H1 (cell line): Measurements from ENCODE around the gene ZMYND12. TPM values are rescaled to one million over a fixed set of nuclear protein-coding genes. Genes with fewer than 3 reads are reported as not detected.

Source experiments
- CTCF ChIA-PET: fragments of 300-600 bp; sonication (Branson Sonifier 250); formaldehyde crosslinking; loops from one replicate; lab custom pipeline; 2021; ENCODE audit not compliant: partially characterized antibody; lab: Charles Lee
- POLR2A ChIA-PET: fragments of 300-600 bp; sonication (Branson Sonifier 250); formaldehyde crosslinking; loops from one replicate; lab custom pipeline; 2021; ENCODE audit warnings: inconsistent platforms; ENCODE audit not compliant: partially characterized antibody; lab: Charles Lee
- DNase-seq, 2 experiments: peaks; one replicate each; pipeline versions ENCODE4 v3.0.0 to v3.0.0-alpha.2; 2010 to 2022; ENCODE audit warnings: low spot score in 2 of 2, low read depth in 1 of 2, mixed read lengths in 1 of 2
- FAIRE-seq: peaks from 2 replicates; lab custom pipeline; 2011; peaks lifted over from hg19 to GRCh38; lab: Jason Lieb, UNC
- H2AFZ ChIP-seq: 2 replicates; pipeline ENCODE4 v1.8.1; 2012; ENCODE audit warnings: low read length, inconsistent platforms
- H2AK5ac ChIP-seq: 2 replicates; pipeline ENCODE4 v1.6.1; 2013; ENCODE audit warnings: low read depth, low read length
- H2BK120ac ChIP-seq: replicated peaks from 2 replicates; pipeline ENCODE3; 2013; ENCODE audit warnings: low read depth, low read length, inconsistent platforms
- H2BK12ac ChIP-seq: 2 replicates; pipeline ENCODE4 v1.6.1; 2013; ENCODE audit warnings: low read depth, low read length
- H2BK15ac ChIP-seq: 2 replicates; pipeline ENCODE4 v1.6.1; 2013; ENCODE audit warnings: low read length
- H2BK20ac ChIP-seq: 2 replicates; pipeline ENCODE4 v1.6.1; 2013; ENCODE audit warnings: low read length
- H2BK5ac ChIP-seq: 2 replicates; pipeline ENCODE4 v1.6.1; 2013; ENCODE audit warnings: low read depth, low read length
- H3K14ac ChIP-seq: 2 replicates; pipeline ENCODE4 v1.6.1; 2013; ENCODE audit warnings: inconsistent platforms; ENCODE audit not compliant: insufficient read length
- H3K18ac ChIP-seq: 2 replicates; pipeline ENCODE4 v1.6.1; 2013; ENCODE audit warnings: low read length; ENCODE audit errors: extremely low read depth
- H3K23ac ChIP-seq: 2 replicates; pipeline ENCODE4 v1.6.1; 2013; ENCODE audit warnings: inconsistent platforms; ENCODE audit not compliant: insufficient read length
- H3K23me2 ChIP-seq: 2 replicates; pipeline ENCODE4 v1.6.1; 2013; ENCODE audit warnings: low read depth, low read length
- H3K27ac ChIP-seq: 2 replicates; pipeline ENCODE4 v1.6.1; 2011; ENCODE audit warnings: low read depth, low read length, inconsistent platforms
- H3K27me3 ChIP-seq, 4 experiments: replicated peaks in 1 of 4; 1 replicate in 1 of 4; 2 replicates in 3 of 4; pipeline versions ENCODE4 v1.6.1 to v1.8.1; 2011 to 2013; ENCODE audit warnings: low read length in 3 of 4, mild to moderate bottlenecking in 3 of 4, inconsistent platforms in 2 of 4, mixed read lengths in 2 of 4, moderate library complexity in 1 of 4; ENCODE audit not compliant: control insufficient read depth in 3 of 4, insufficient read depth in 3 of 4; ENCODE audit errors: extremely low read depth in 1 of 4
- H3K36me3 ChIP-seq, 4 experiments: 2 replicates each; pipeline versions ENCODE4 v1.6.1 to v1.8.1; 2011 to 2013; ENCODE audit warnings: mild to moderate bottlenecking in 4 of 4, low read length in 3 of 4, moderate library complexity in 2 of 4, control low read depth in 1 of 4, inconsistent platforms in 1 of 4; ENCODE audit not compliant: insufficient read depth in 4 of 4, control insufficient read depth in 2 of 4
- H3K4ac ChIP-seq: replicated peaks from 2 replicates; pipeline ENCODE3; 2013; ENCODE audit warnings: low read length, low read depth, mixed read lengths, inconsistent platforms; ENCODE audit not compliant: insufficient read length
- H3K4me1 ChIP-seq, 4 experiments: replicated peaks in 1 of 4; 1 replicate in 1 of 4; 2 replicates in 3 of 4; pipeline versions ENCODE4 v1.6.1 to v1.8.1; 2011 to 2013; ENCODE audit warnings: low read length in 3 of 4, inconsistent platforms in 2 of 4, mixed read lengths in 1 of 4; ENCODE audit not compliant: insufficient read depth in 4 of 4, control insufficient read depth in 3 of 4
- H3K4me2 ChIP-seq, 2 experiments: 2 replicates each; pipeline versions ENCODE4 v1.6.1 to v1.8.1; 2011 to 2013; ENCODE audit warnings: low read depth in 2 of 2, low read length in 2 of 2, control low read depth in 1 of 2, inconsistent platforms in 1 of 2, mild to moderate bottlenecking in 1 of 2; ENCODE audit not compliant: insufficient read depth in 1 of 2
- H3K4me3 ChIP-seq, 4 experiments: fragments of 200-600, 300-600 bp in 1 of 4; sonication (generic), shearing (Covaris generic), sonication (Bioruptor Twin) in 1 of 4; 2 replicates each; pipeline versions ENCODE4 v1.5.1 to v1.8.1; 2011 to 2016; ENCODE audit warnings: low read length in 4 of 4, low read depth in 3 of 4, control low read depth in 2 of 4, inconsistent platforms in 2 of 4, mild to moderate bottlenecking in 2 of 4, mixed read lengths in 1 of 4, moderate library complexity in 1 of 4; ENCODE audit not compliant: insufficient read depth in 2 of 4; ENCODE audit errors: extremely low read depth in 1 of 4
- H3K56ac ChIP-seq: replicated peaks from 2 replicates; pipeline ENCODE3; 2013; ENCODE audit warnings: low read depth, mild to moderate bottlenecking, mixed read lengths, low read length, inconsistent platforms; ENCODE audit not compliant: insufficient read length
- H3K79me1 ChIP-seq: 2 replicates; pipeline ENCODE4 v1.6.1; 2013; ENCODE audit warnings: low read depth, low read length, control low read depth
- H3K79me2 ChIP-seq, 2 experiments: 2 replicates each; pipeline versions ENCODE4 v1.6.1 to v1.8.1; 2012 to 2013; ENCODE audit warnings: low read length in 2 of 2, mild to moderate bottlenecking in 2 of 2, inconsistent platforms in 1 of 2; ENCODE audit not compliant: insufficient read depth in 2 of 2, control insufficient read depth in 1 of 2
- H3K9ac ChIP-seq, 4 experiments: replicated peaks in 1 of 4; 1 replicate in 1 of 4; 2 replicates in 3 of 4; pipeline versions ENCODE4 v1.6.1 to v1.8.1; 2011 to 2013; ENCODE audit warnings: low read depth in 3 of 4, low read length in 3 of 4, control low read depth in 2 of 4, mild to moderate bottlenecking in 2 of 4, moderate library complexity in 2 of 4, inconsistent platforms in 1 of 4; ENCODE audit errors: extremely low read depth in 1 of 4
- H3K9me3 ChIP-seq, 2 experiments: 2 replicates each; pipeline versions ENCODE4 v1.6.1 to v1.8.1; 2012 to 2013; ENCODE audit warnings: mild to moderate bottlenecking in 2 of 2, moderate library complexity in 2 of 2, control low read depth in 1 of 2, inconsistent platforms in 1 of 2, low read depth in 1 of 2, low read length in 1 of 2, mixed read lengths in 1 of 2; ENCODE audit not compliant: insufficient read depth in 2 of 2
- H4K20me1 ChIP-seq, 2 experiments: replicated peaks in 1 of 2; 2 replicates each; pipeline versions ENCODE3 to v1.8.1; 2011 to 2013; ENCODE audit warnings: inconsistent platforms in 2 of 2, low read length in 2 of 2, mild to moderate bottlenecking in 1 of 2; ENCODE audit not compliant: insufficient read depth in 2 of 2, control insufficient read depth in 1 of 2
- H4K5ac ChIP-seq: 2 replicates; pipeline ENCODE4 v1.6.1; 2013; ENCODE audit warnings: low read length, low read depth, mixed read lengths, inconsistent platforms; ENCODE audit not compliant: insufficient read length
- H4K8ac ChIP-seq: 2 replicates; pipeline ENCODE4 v1.8.0; 2013; ENCODE audit warnings: mild to moderate bottlenecking, moderate library complexity, low read length, inconsistent platforms; ENCODE audit not compliant: insufficient read depth; ENCODE audit errors: extremely low read depth
- H4K91ac ChIP-seq: replicated peaks from 2 replicates; pipeline ENCODE3; 2013; ENCODE audit warnings: low read length, mixed read lengths, inconsistent platforms; ENCODE audit not compliant: insufficient read length
- GTF2F1 ChIP-seq: IDR thresholded peaks from 2 replicates; pipeline ENCODE4 v1.6.1; 2012; ENCODE audit warnings: low read depth, low read length, improper control_type of control experiment, borderline replicate concordance
- RXRA ChIP-seq: IDR thresholded peaks from 2 replicates; pipeline ENCODE4 v1.6.1; 2011; ENCODE audit warnings: low read depth, mild to moderate bottlenecking, low read length, moderate library complexity; ENCODE audit not compliant: insufficient read depth
- WGBS, 2 experiments: shearing (Covaris generic) in 1 of 2; methylation state at CpG; one replicate each; pipeline versions ENCODE4 v1.1.6 to v1.1.7; 2013 to 2015; ENCODE audit warnings: low lambda C conversion rate in 2 of 2, mixed read lengths in 2 of 2, inconsistent platforms in 1 of 2, low coverage in 1 of 2, missing lambda C conversion rate in 1 of 2; ENCODE audit not compliant: insufficient replicate concordance in 2 of 2, insufficient coverage in 1 of 2, insufficient read length in 1 of 2; ENCODE audit errors: extremely low coverage in 1 of 2, missing lambda C conversion rate in 1 of 2; 5-methylcytosine and 5-hydroxymethylcytosine counted together
- polyA plus RNA-seq, 7 experiments: library from polyadenylated mRNA; depleted of rRNA in 3 of 7; stranded (reverse) in 5 of 7; unstranded in 2 of 7; fragments of >200 nt in 5 of 7; fragments of 200-250 nt in 2 of 7; gene quantifications; 1 replicate in 5 of 7; 2 replicates in 1 of 7; 4 replicates in 1 of 7; pipeline versions ENCODE4 v1.2.1 to v1.2.3, GENCODE V29; 2011 to 2013; ENCODE audit warnings: missing spikeins in 2 of 7, mixed read lengths in 2 of 7
- total RNA-seq: library from RNA; stranded (reverse); fragmentation: NEBNext Ultra II Directional; extraction: Animal tissue kit (Norgen Biotek cat#: 25700); gene quantifications from 2 replicates; pipeline ENCODE4 v1.2.1, GENCODE V29; 2021
- TF ChIP-seq, protein P1 (sequence below): IDR thresholded peaks from 2 replicates; pipeline ENCODE4 v1.6.1; 2011; ENCODE audit warnings: low read depth, mild to moderate bottlenecking, low read length; ENCODE audit not compliant: insufficient read depth

Gene ZMYND12
- total and polyA plus RNA-seq, 2 of the 8 experiments (the other 6 are each of a cell fraction or from before 2014, with no cell fraction given), result 0.62 TPM; not detected in 1

DNA sequence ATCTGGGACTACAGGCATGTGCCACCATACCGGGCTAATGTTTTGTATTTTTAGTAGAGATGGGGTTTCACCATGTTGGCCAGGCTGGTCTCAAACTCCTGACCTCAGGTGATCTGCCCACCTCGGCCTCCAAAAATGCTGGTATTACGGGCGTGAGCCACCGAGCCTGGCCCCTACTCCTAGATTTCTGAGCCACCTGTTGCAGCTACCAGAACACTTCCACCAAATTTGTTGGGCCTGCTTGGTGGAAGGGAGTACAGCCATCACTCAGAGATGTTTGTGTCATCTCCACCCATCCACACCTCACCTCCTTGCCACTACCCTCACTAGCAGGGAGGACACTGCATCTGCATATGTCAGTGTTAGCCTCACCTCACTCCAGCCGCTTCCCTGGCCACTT lies 69.8 kb downstream of the ZMYND12 start:
- Histone ChIP-seq H3K4me2 (no peak overlapping the region), H3K4me1 (peaks cover 0 to 3% (median under 1%) of the 10 kb centered on the region in 4 experiments; a peak in 2 of 7 replicates), H3K14ac (no peak overlapping the region), H2BK15ac (no peak overlapping the region), H3K27me3 (peaks cover 2 to 13% (median 8%) of the 10 kb centered on the region in 4 experiments), H3K23ac (no peak overlapping the region), H4K91ac (no peak overlapping the region), H2BK12ac (no peak overlapping the region), H4K8ac (no peak overlapping the region), H3K9me3 (no peaks in the 10 kb centered on the region), H2AFZ (no peak overlapping the region), H3K4ac (no peak overlapping the region), H3K56ac (no peak overlapping the region), H2AK5ac (no peak overlapping the region), H4K20me1 (no peaks in the 10 kb centered on the region), H3K27ac (no peak overlapping the region), H3K18ac (no peak overlapping the region), H3K79me2 (no peaks in the 10 kb centered on the region), H3K79me1 (no peaks in the 10 kb centered on the region), H4K5ac (no peak overlapping the region), H2BK5ac (no peak overlapping the region), H3K23me2 (peaks cover 2% of the 10 kb centered on the region; the same call in 1 of the 2 replicates), H2BK120ac (no peak overlapping the region), H3K9ac (no peak overlapping the region), H3K4me3 (no peak overlapping the region), H3K36me3 (no peaks in the 10 kb centered on the region), H2BK20ac (no peak overlapping the region)
- ChIA-PET CTCF (interaction anchor here (0.9 to 1.2 kb wide), 2 partner anchors 192 to 937 kb away, joined by 3 read pairs; no protein-coding TSS in a partner anchor), POLR2A (no interaction called here)
- TF ChIP-seq, protein P1, sequence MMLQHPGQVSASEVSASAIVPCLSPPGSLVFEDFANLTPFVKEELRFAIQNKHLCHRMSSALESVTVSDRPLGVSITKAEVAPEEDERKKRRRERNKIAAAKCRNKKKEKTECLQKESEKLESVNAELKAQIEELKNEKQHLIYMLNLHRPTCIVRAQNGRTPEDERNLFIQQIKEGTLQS, result no peak
- TF ChIP-seq GTF2F1 (no peak), RXRA (no peak)
- no peak for DNase-seq
- 86% methylated on average over 6 of the region's 6 CpGs; no CpG with 5 or more reads in 1 of the 2 experiments for WGBS, 2 experiments
- no peak for FAIRE-seq
